Transverse colon (tissue), 4 donors: ENCODE data around the gene NOL7. TPM values are rescaled to one million over a fixed set of nuclear protein-coding genes. Genes with fewer than 3 reads are reported as not detected.

Experiments used
- DNase-seq: peaks from one replicate; pipeline ENCODE4 v3.0.0-alpha.2; 2019
- H3K27ac ChIP-seq, 4 donors: fragments of 200-600 bp; sonication (generic); 2 replicates each; pipeline ENCODE4 v1.5.1; 2016 to 2018; ENCODE audit warnings: inconsistent platforms in 4 of 4
- H3K27me3 ChIP-seq: fragments of 200-600 bp; sonication (generic); 2 replicates; pipeline ENCODE4 v1.5.1; 2017; ENCODE audit warnings: inconsistent platforms
- H3K36me3 ChIP-seq, 4 donors: fragments of 200-600 bp; sonication (generic); 2 replicates each; pipeline ENCODE4 v1.5.1; 2017 to 2019; ENCODE audit warnings: inconsistent platforms in 4 of 4
- H3K4me1 ChIP-seq, 4 donors: fragments of 200-600 bp; sonication (generic); 2 replicates each; pipeline ENCODE4 v1.5.1; 2017 to 2020; ENCODE audit warnings: inconsistent platforms in 4 of 4
- H3K4me3 ChIP-seq, 4 donors: fragments of 200-600 bp; sonication (generic); 1 replicate in 1 of 4; 2 replicates in 3 of 4; pipeline versions ENCODE4 v1.5.1 to v1.6.1; 2017 to 2019; ENCODE audit warnings: inconsistent platforms in 4 of 4
- H3K9me3 ChIP-seq, 2 donors: fragments of 200-600 bp; sonication (generic); 2 replicates each; pipeline ENCODE4 v1.5.1; 2017 to 2019; ENCODE audit warnings: inconsistent platforms in 2 of 2
- CTCF ChIP-seq, 5 experiments: fragments of 200-600 bp in 3 of 5; fragments of 450-650 bp in 2 of 5; sonication (generic) in 3 of 5; IDR thresholded peaks; 1 replicate in 2 of 5; 2 replicates in 3 of 5; pipeline ENCODE4 v1.5.1; 2016 to 2017; ENCODE audit warnings: antibody characterized with exemption in 5 of 5, inconsistent platforms in 3 of 5, mild to moderate bottlenecking in 2 of 5, moderate library complexity in 1 of 5
- EP300 ChIP-seq: sonication (generic); formaldehyde crosslinking; IDR thresholded peaks from one replicate; pipeline ENCODE4 v1.6.1; 2017; ENCODE audit warnings: antibody characterized with exemption, low read depth
- POLR2A ChIP-seq: fragments of 450-650 bp; IDR thresholded peaks from one replicate; pipeline ENCODE4 v1.6.1; 2016; ENCODE audit warnings: antibody characterized with exemption, mild to moderate bottlenecking, moderate library complexity
- POLR2AphosphoS5 ChIP-seq, 3 donors: sonication (generic); formaldehyde crosslinking; IDR thresholded peaks; one replicate each; pipeline ENCODE4 v1.6.1; 2016; ENCODE audit warnings: antibody characterized with exemption in 3 of 3
- WGBS, 2 donors: methylation state at CpG; one replicate each; pipeline ENCODE4 v1.1.5; 2018; ENCODE audit warnings: low coverage in 1 of 2; 5-methylcytosine and 5-hydroxymethylcytosine counted together
- in situ Hi-C, 4 donors: fragments of 200-750 bp; cut with MboI; loops; one replicate each; pipeline versions ENCODE4 v1.15.0 to v1.15.1; 2017; ENCODE audit warnings: low sequenced_read_pairs in 3 of 4, low pct_ligation_motif_present in 1 of 4, low pct_unique_long_range_greater_than_20kb in 1 of 4
- intact Hi-C: fragments of 100-400 bp; cut with DNase I; formaldehyde crosslinking; loops from one replicate; pipeline ENCODE4 v1.15.1; 2023; ENCODE audit warnings: low total_unique reads
- total RNA-seq, 4 donors: library from RNA; depleted of rRNA; stranded (reverse); fragments of >200 nt; gene quantifications; one replicate each; pipeline ENCODE4 v1.1.0, GENCODE V29; 2016

NOL7 gene
- total RNA-seq, 4 donors from 2014 or later, result 44.1 to 159 (median 86.6) TPM

GRCh38 chr6:13663986-13664385 is 48.9 kb downstream of the NOL7 start:
- DNase-seq, result no peak
- Histone ChIP-seq H3K4me1 (peaks cover 14 to 88% (median 24%) of the 10 kb centered on the region in 4 donors), H3K36me3 (no peaks in the 10 kb centered on the region), H3K4me3 (no peak overlapping the region), H3K27me3 (no peaks in the 10 kb centered on the region), H3K27ac (no peak overlapping the region), H3K9me3 (no peaks in the 10 kb centered on the region)
- TF ChIP-seq POLR2AphosphoS5 (IDR thresholded peaks at IDR 0.05) (no peak), EP300 (no peak), CTCF (IDR thresholded peaks at IDR 0.05) (no peak), POLR2A (no peak)
- intact Hi-C loops (no loop called here), in situ Hi-C loops (no loop called here)
- WGBS, 2 donors, result 92 to 93% methylated on average over 4 of the region's 4 CpGs

GRCh38 chr6:13664703-13665352 is 49.7 kb downstream of the NOL7 start:
- Histone ChIP-seq H3K27ac (no peak overlapping the region), H3K27me3 (no peaks in the 10 kb centered on the region), H3K4me1 (peaks cover 14 to 86% (median 24%) of the 10 kb centered on the region in 4 donors), H3K9me3 (no peaks in the 10 kb centered on the region), H3K4me3 (no peak overlapping the region), H3K36me3 (no peaks in the 10 kb centered on the region)
- intact Hi-C loops, result no loop called here
- in situ Hi-C loops, result no loop called here
- no peak for TF ChIP-seq POLR2AphosphoS5 (IDR thresholded peaks at IDR 0.05)
- no peak for TF ChIP-seq CTCF (IDR thresholded peaks at IDR 0.05)
- TF ChIP-seq POLR2A, result no peak
- no peak for DNase-seq

GRCh38 chr6:13666194-13667105 is 51.3 kb downstream of the NOL7 start:
- in situ Hi-C loops, result no loop called here
- H3K4me3 ChIP-seq, result no peak overlapping the region
- no peak overlapping the region for H3K27ac ChIP-seq
- peaks cover 14 to 70% (median 21%) of the 10 kb centered on the region in 4 donors for H3K4me1 ChIP-seq
- H3K9me3 ChIP-seq, result no peaks in the 10 kb centered on the region
- TF ChIP-seq CTCF (IDR thresholded peaks at IDR 0.05), result no peak
- TF ChIP-seq POLR2A, result no peak
- TF ChIP-seq POLR2AphosphoS5 (IDR thresholded peaks at IDR 0.05), result no peak
- TF ChIP-seq EP300, result no peak
- 71 to 93% methylated on average over 5 to 8 of the region's 8 CpGs for WGBS, 2 donors
- no peak for DNase-seq
- no peaks in the 10 kb centered on the region for H3K36me3 ChIP-seq
- no peaks in the 10 kb centered on the region for H3K27me3 ChIP-seq
- intact Hi-C loops, result no loop called here

GRCh38 chr6:13667655-13668054 is 52.5 kb downstream of the NOL7 start:
- TF ChIP-seq POLR2A (no peak), CTCF (IDR thresholded peaks at IDR 0.05) (no peak), POLR2AphosphoS5 (IDR thresholded peaks at IDR 0.05) (no peak), EP300 (no peak)
- in situ Hi-C loops (no loop called here), intact Hi-C loops (no loop called here)
- no peaks in the 10 kb centered on the region for H3K27me3 ChIP-seq
- no peak overlapping the region for H3K27ac ChIP-seq
- no peak for DNase-seq
- H3K36me3 ChIP-seq, result no peaks in the 10 kb centered on the region
- 89 to 98% methylated on average over 2 of the region's 2 CpGs for WGBS, 2 donors
- peaks cover 8 to 71% (median 17%) of the 10 kb centered on the region in 4 donors for H3K4me1 ChIP-seq
- no peak overlapping the region for H3K4me3 ChIP-seq
- no peaks in the 10 kb centered on the region for H3K9me3 ChIP-seq
